Endothelial cell of umbilical vein (primary cell): ENCODE measurements around the gene NFKB1. TPM values are rescaled to one million over a fixed set of nuclear protein-coding genes. Genes with fewer than 3 reads are reported as not detected.

Experiments
- BruUV-seq: library from RNA; stranded (reverse); fragments of 400-500 nt; replicated peaks from 2 replicates; lab custom pipeline; 2021; lab: Mats Ljungman, UMichigan
- CTCF ChIA-PET: fragments of 300-600, 350-600 bp; sonication (Branson Sonifier 250); formaldehyde crosslinking; loops from one replicate; lab custom pipeline; 2021; ENCODE audit warnings: antibody characterized with exemption, inconsistent platforms; lab: Charles Lee
- POLR2A ChIA-PET: fragments of 300-600, 350-600 bp; sonication (Branson Sonifier 250); formaldehyde crosslinking; loops from one replicate; lab custom pipeline; 2021; ENCODE audit warnings: antibody characterized with exemption, inconsistent platforms; lab: Charles Lee
- DNase-seq: peaks from one replicate; pipeline ENCODE4 v3.0.0-alpha.2; 2011; ENCODE audit warnings: low read depth, low spot score
- FAIRE-seq: peaks from 2 replicates; lab custom pipeline; 2011; peaks lifted over from hg19 to GRCh38; lab: Jason Lieb, UNC
- H2AFZ ChIP-seq: 2 replicates; pipeline ENCODE4 v1.6.0; 2012; ENCODE audit warnings: low read depth, low read length, control low read depth, inconsistent platforms
- H3K27ac ChIP-seq: 2 replicates; pipeline ENCODE4 v1.5.1; 2011; ENCODE audit warnings: low read depth, mild to moderate bottlenecking, control low read depth, low read length, moderate library complexity; ENCODE audit not compliant: insufficient read depth
- H3K27me3 ChIP-seq, 2 experiments: 2 replicates each; pipeline versions ENCODE4 v1.6.0 to v1.6.1; 2011; ENCODE audit warnings: low read length in 2 of 2, mixed read lengths in 1 of 2; ENCODE audit not compliant: control insufficient read depth in 2 of 2, insufficient read depth in 2 of 2
- H3K36me3 ChIP-seq, 2 experiments: 2 replicates in 1 of 2; 3 replicates in 1 of 2; pipeline ENCODE4 v1.5.1; 2011; ENCODE audit warnings: low read length in 2 of 2, mild to moderate bottlenecking in 1 of 2, moderate library complexity in 1 of 2; ENCODE audit not compliant: control insufficient read depth in 2 of 2, insufficient read depth in 2 of 2; ENCODE audit errors: extremely low read depth in 1 of 2
- H3K4me1 ChIP-seq: 3 replicates; pipeline ENCODE4 v1.5.1; 2011; ENCODE audit warnings: mild to moderate bottlenecking, low read length; ENCODE audit not compliant: control insufficient read depth, insufficient read depth; ENCODE audit errors: extremely low read depth
- H3K4me2 ChIP-seq: 2 replicates; pipeline ENCODE4 v1.6.1; 2011; ENCODE audit warnings: low read length, control low read depth, mixed read lengths; ENCODE audit not compliant: insufficient read depth
- H3K4me3 ChIP-seq, 3 experiments: fragments of 200-600 bp in 1 of 3; sonication (generic), shearing (Covaris generic) in 1 of 3; replicated peaks in 1 of 3; 2 replicates each; pipeline ENCODE4 v1.5.1; 2011 to 2016; ENCODE audit warnings: control low read depth in 3 of 3, low read length in 3 of 3, mild to moderate bottlenecking in 2 of 3, inconsistent platforms in 1 of 3, low read depth in 1 of 3, moderate library complexity in 1 of 3; ENCODE audit not compliant: insufficient read depth in 1 of 3
- H3K79me2 ChIP-seq: 2 replicates; pipeline ENCODE4 v1.6.0; 2012; ENCODE audit warnings: low read length, inconsistent platforms; ENCODE audit not compliant: control insufficient read depth, insufficient read depth
- H3K9ac ChIP-seq: replicated peaks from 2 replicates; pipeline ENCODE3; 2011; ENCODE audit warnings: low read length, control low read depth; ENCODE audit not compliant: insufficient read depth; ENCODE audit errors: extremely low read depth
- H3K9me1 ChIP-seq: replicated peaks from 3 replicates; pipeline ENCODE4 v1.6.0; 2011; ENCODE audit warnings: mild to moderate bottlenecking, low read length; ENCODE audit not compliant: control insufficient read depth, insufficient read depth; ENCODE audit errors: extremely low read depth
- H3K9me3 ChIP-seq: replicated peaks from 2 replicates; pipeline ENCODE4 v1.5.1; 2012; ENCODE audit warnings: low read length, inconsistent platforms; ENCODE audit not compliant: control insufficient read depth, insufficient read depth
- H4K20me1 ChIP-seq: replicated peaks from 2 replicates; pipeline ENCODE3; 2011; ENCODE audit warnings: mild to moderate bottlenecking, low read length; ENCODE audit not compliant: control insufficient read depth, insufficient read depth; ENCODE audit errors: extremely low read depth
- EZH2 ChIP-seq: IDR thresholded peaks from 2 replicates; pipeline ENCODE4 v1.6.1; 2012; ENCODE audit warnings: borderline replicate concordance, low read depth, mild to moderate bottlenecking, moderate library complexity, low read length, inconsistent platforms; ENCODE audit not compliant: severe bottlenecking
- FOS ChIP-seq: IDR thresholded peaks from 2 replicates; pipeline ENCODE4 v1.6.1; 2011; ENCODE audit warnings: mild to moderate bottlenecking, low read length, moderate library complexity, borderline replicate concordance; ENCODE audit not compliant: insufficient read depth
- GATA2 ChIP-seq: IDR thresholded peaks from 2 replicates; pipeline ENCODE4 v1.7.0; 2011; ENCODE audit warnings: low read depth, mild to moderate bottlenecking, moderate library complexity, mixed read lengths, low read length; ENCODE audit not compliant: insufficient read length, insufficient read depth
- JUN ChIP-seq: IDR thresholded peaks from 2 replicates; pipeline ENCODE4 v1.6.1; 2011; ENCODE audit warnings: borderline replicate concordance, low read depth; ENCODE audit not compliant: insufficient read length, insufficient read depth
- MYC ChIP-seq: IDR thresholded peaks from one replicate; pipeline ENCODE4 v1.6.1; 2011; ENCODE audit warnings: mild to moderate bottlenecking, low read depth, low read length
- POLR2A ChIP-seq: IDR thresholded peaks from 2 replicates; pipeline ENCODE4 v1.6.1; 2012; ENCODE audit warnings: low read depth, mild to moderate bottlenecking, control low read depth, low read length
- POLR2AphosphoS5 ChIP-seq: IDR thresholded peaks from 2 replicates; pipeline ENCODE4 v1.6.1; 2012; ENCODE audit warnings: low read depth, mild to moderate bottlenecking, control low read depth, low read length, moderate library complexity; ENCODE audit not compliant: insufficient read depth
- dilution Hi-C: fragments of 300-500 bp; cut with MboI; formaldehyde crosslinking; loops from one replicate; pipeline ENCODE4 v1.15.0; 2019; ENCODE audit warnings: low sequenced_read_pairs; ENCODE audit not compliant: extremely low pct_ligation_motif_present
- intact Hi-C: fragments of 100-400 bp; cut with micrococcal nuclease; formaldehyde crosslinking; loops from one replicate; pipeline ENCODE4 v1.10.0; 2022
- polyA plus RNA-seq, 4 experiments: library from polyadenylated mRNA; depleted of rRNA in 3 of 4; stranded (reverse) in 3 of 4; unstranded in 1 of 4; fragments of >200 nt; gene quantifications; 2 replicates each; pipeline versions ENCODE4 v1.2.1 to v1.2.3, GENCODE V29; 2011 to 2012; ENCODE audit warnings: missing spikeins in 1 of 4
- total RNA-seq: library from RNA; stranded (reverse); gene quantifications from 2 replicates; pipeline ENCODE4 v1.2.3, GENCODE V29; 2021
- TF ChIP-seq, protein P1 (sequence below): IDR thresholded peaks from 2 replicates; pipeline ENCODE4 v1.6.1; 2011; ENCODE audit not compliant: insufficient read depth, insufficient read length
- TF ChIP-seq, protein P2 (sequence below), 2 donors: IDR thresholded peaks; 1 replicate in 1 of 2; 2 replicates in 1 of 2; pipeline ENCODE4 v1.5.1; 2011; ENCODE audit warnings: low read length in 2 of 2, mild to moderate bottlenecking in 2 of 2, moderate library complexity in 2 of 2, control low read depth in 1 of 2, inconsistent platforms in 1 of 2, low read depth in 1 of 2; ENCODE audit not compliant: insufficient read depth in 1 of 2; ENCODE audit errors: extremely low read depth in 1 of 2

The NFKB1 gene
- total and polyA plus RNA-seq, 2 donors (not counting 3 experiments of a cell fraction or from before 2014, with no cell fraction given): 21.3 to 41.4 TPM

DNA sequence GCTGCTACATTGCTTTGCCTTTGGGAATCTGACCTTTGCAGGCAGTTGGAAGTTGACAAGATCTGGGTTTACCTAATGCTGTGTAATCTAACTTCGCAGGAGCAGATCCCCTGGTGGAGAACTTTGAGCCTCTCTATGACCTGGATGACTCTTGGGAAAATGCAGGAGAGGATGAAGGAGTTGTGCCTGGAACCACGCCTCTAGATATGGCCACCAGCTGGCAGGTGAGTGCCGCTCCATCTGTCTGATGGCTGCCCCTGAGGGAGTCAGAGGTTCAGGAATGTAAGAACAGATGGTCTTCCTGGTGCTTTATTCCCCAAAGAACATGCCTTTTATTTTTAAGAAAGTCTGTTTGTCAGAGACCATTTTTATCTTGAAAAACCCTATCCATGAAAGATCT lies 109.3 kb downstream of the NFKB1 start:
- POLR2A ChIA-PET: no interaction called here

More for the DNA sequence above, 109.3 kb downstream of the NFKB1 start:
- Histone ChIP-seq H3K4me2 (no peak overlapping the region), H3K36me3 (peaks cover 23% of the 10 kb centered on the region in 2 experiments), H3K9me3 (no peaks in the 10 kb centered on the region), H3K27ac (no peak overlapping the region), H3K27me3 (no peaks in the 10 kb centered on the region), H2AFZ (no peak overlapping the region), H3K9ac (no peak overlapping the region), H4K20me1 (no peaks in the 10 kb centered on the region), H3K4me1 (peaks cover 29% of the 10 kb centered on the region), H3K79me2 (no peaks in the 10 kb centered on the region), H3K4me3 (no peak overlapping the region), H3K9me1 (no peaks in the 10 kb centered on the region)
- intact Hi-C loops (loop anchor here (1.0 to 5.0 kb wide), 3 partner anchors 108 to 178 kb away; partner anchors contain the start of gene NFKB1), dilution Hi-C loops (no loop called here)
- TF ChIP-seq EZH2: no peak
- no peak for TF ChIP-seq GATA2
- no peak for TF ChIP-seq MYC
- TF ChIP-seq, protein P1, sequence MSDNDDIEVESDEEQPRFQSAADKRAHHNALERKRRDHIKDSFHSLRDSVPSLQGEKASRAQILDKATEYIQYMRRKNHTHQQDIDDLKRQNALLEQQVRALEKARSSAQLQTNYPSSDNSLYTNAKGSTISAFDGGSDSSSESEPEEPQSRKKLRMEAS: no peak
- no peak for TF ChIP-seq JUN
- TF ChIP-seq POLR2AphosphoS5: no peak
- no peak for TF ChIP-seq POLR2A
- TF ChIP-seq, protein P2, sequence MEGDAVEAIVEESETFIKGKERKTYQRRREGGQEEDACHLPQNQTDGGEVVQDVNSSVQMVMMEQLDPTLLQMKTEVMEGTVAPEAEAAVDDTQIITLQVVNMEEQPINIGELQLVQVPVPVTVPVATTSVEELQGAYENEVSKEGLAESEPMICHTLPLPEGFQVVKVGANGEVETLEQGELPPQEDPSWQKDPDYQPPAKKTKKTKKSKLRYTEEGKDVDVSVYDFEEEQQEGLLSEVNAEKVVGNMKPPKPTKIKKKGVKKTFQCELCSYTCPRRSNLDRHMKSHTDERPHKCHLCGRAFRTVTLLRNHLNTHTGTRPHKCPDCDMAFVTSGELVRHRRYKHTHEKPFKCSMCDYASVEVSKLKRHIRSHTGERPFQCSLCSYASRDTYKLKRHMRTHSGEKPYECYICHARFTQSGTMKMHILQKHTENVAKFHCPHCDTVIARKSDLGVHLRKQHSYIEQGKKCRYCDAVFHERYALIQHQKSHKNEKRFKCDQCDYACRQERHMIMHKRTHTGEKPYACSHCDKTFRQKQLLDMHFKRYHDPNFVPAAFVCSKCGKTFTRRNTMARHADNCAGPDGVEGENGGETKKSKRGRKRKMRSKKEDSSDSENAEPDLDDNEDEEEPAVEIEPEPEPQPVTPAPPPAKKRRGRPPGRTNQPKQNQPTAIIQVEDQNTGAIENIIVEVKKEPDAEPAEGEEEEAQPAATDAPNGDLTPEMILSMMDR (IDR thresholded peaks at IDR 0.05; ENCODE audit: extremely low read depth in 1 of 2, insufficient read depth in 1 of 2, low read depth in 1 of 2, low read length in 2 of 2): no peak
- TF ChIP-seq FOS: no peak
- CTCF ChIA-PET: interaction anchor here (1.3 to 2.2 kb wide), 4 partner anchors 162 to 489 kb away, joined by 3 to 8 read pairs (median 5); partner anchors contain the start of gene BDH2
- BruUV-seq: no TSS peak
- FAIRE-seq (no peak), DNase-seq (no peak)
